ENCODE measurements around the gene KLF6.

Gene KLF6

GRCh38 chr10:3811291-3811870 is 26.4 kb upstream of the KLF6 start:
- DNase-seq (ENCODE audit: low spot score) = peak; percentile 29

- DNase-seq (ENCODE audit: low spot score) = no peak
Measured at GRCh38 chr10:3808689-3809199, 23.7 kb upstream of the KLF6 start.

GRCh38 chr10:3807928-3808496 is 23.0 kb upstream of the KLF6 start:
- no peak for DNase-seq (ENCODE audit: low spot score)

- no peak for DNase-seq (ENCODE audit: low spot score)
Measured at GRCh38 chr10:3807211-3807927, 22.4 kb upstream of the KLF6 start.

GRCh38 chr10:3806603-3807002 is 21.6 kb upstream of the KLF6 start:
- no peak for DNase-seq (ENCODE audit: low spot score)

- DNase-seq (ENCODE audit: low spot score) = no peak
Measured at GRCh38 chr10:3805791-3806461, 20.9 kb upstream of the KLF6 start.

GRCh38 chr10:3805201-3805790 is 20.3 kb upstream of the KLF6 start:
- DNase-seq (ENCODE audit: low spot score) = no peak

GRCh38 chr10:3803927-3804741 is 19.1 kb upstream of the KLF6 start:
- DNase-seq (ENCODE audit: low spot score) = peak; percentile 64

GRCh38 chr10:3803295-3803926 is 18.4 kb upstream of the KLF6 start:
- DNase-seq (ENCODE audit: low spot score) = no peak

GRCh38 chr10:3802526-3803265 is 17.7 kb upstream of the KLF6 start:
- DNase-seq (ENCODE audit: low spot score) = no peak

- no peak for DNase-seq (ENCODE audit: low spot score)
Measured at GRCh38 chr10:3801558-3802192, 16.7 kb upstream of the KLF6 start.

GRCh38 chr10:3800586-3800985 is 15.6 kb upstream of the KLF6 start:
- DNase-seq (ENCODE audit: low spot score) = no peak

GRCh38 chr10:3797750-3798149 is 12.7 kb upstream of the KLF6 start:
- no peak for DNase-seq (ENCODE audit: low spot score)

GRCh38 chr10:3793553-3793952 is 8.5 kb upstream of the KLF6 start:
- no peak for DNase-seq (ENCODE audit: low spot score)

- no peak for DNase-seq (ENCODE audit: low spot score)
Measured at GRCh38 chr10:3792710-3793219, 7.8 kb upstream of the KLF6 start.

GRCh38 chr10:3791974-3792633 is 7.1 kb upstream of the KLF6 start:
- no peak for DNase-seq (ENCODE audit: low spot score)

GRCh38 chr10:3790858-3791257 is 5.8 kb upstream of the KLF6 start:
- DNase-seq (ENCODE audit: low spot score) = no peak

- no peak for DNase-seq (ENCODE audit: low spot score)
Measured at GRCh38 chr10:3790272-3790671, 5.3 kb upstream of the KLF6 start.

GRCh38 chr10:3789621-3790020 is 4.6 kb upstream of the KLF6 start:
- DNase-seq (ENCODE audit: low spot score) = no peak
